ENCODE data around the gene ADAM10. TPM values are rescaled to one million over a fixed set of nuclear protein-coding genes. Genes with fewer than 3 reads are reported as not detected.

Gene ADAM10
- total RNA-seq, 1 donor from 2014 or later, result 190 TPM

- no peak for DNase-seq (ENCODE audit: low spot score in 2 of 2, unreplicated experiment in 2 of 2)
- Mint-ChIP-seq H3K4me1 (peaks cover 5% of the 10 kb centered on the region), H3K9me3 (no peaks in the 10 kb centered on the region), H3K27me3 (ENCODE audit: low read depth) (no peaks in the 10 kb centered on the region), H3K27ac (no peak overlapping the region), H3K4me3 (no peak overlapping the region), H3K36me3 (no peaks in the 10 kb centered on the region)
- TF ChIP-seq CTCF (IDR thresholded peaks at IDR 0.05; ENCODE audit: unreplicated experiment), result no peak
These were observed 5.8 kb upstream of the ADAM10 start for GRCh38 chr15:58755350-58755749.

- H3K4me3 Mint-ChIP-seq, result no peak overlapping the region
- H3K27me3 Mint-ChIP-seq (ENCODE audit: low read depth), result no peaks in the 10 kb centered on the region
- H3K36me3 Mint-ChIP-seq, result no peaks in the 10 kb centered on the region
- peaks cover 17% of the 10 kb centered on the region for H3K4me1 Mint-ChIP-seq
- H3K27ac Mint-ChIP-seq, result no peak overlapping the region
- H3K9me3 Mint-ChIP-seq, result no peaks in the 10 kb centered on the region
- DNase-seq (ENCODE audit: low spot score in 2 of 2, unreplicated experiment in 2 of 2), result no peak
- no peak for TF ChIP-seq CTCF (IDR thresholded peaks at IDR 0.05; ENCODE audit: unreplicated experiment)
These were observed 3.2 kb upstream of the ADAM10 start for GRCh38 chr15:58752716-58753115.

GRCh38 chr15:58748852-58749531 lies 515 bp downstream of the ADAM10 start:
- Mint-ChIP-seq H3K4me3 (peak overlapping the region; percentile 99), H3K27ac (peak overlapping the region; percentile 100), H3K9me3 (no peaks in the 10 kb centered on the region), H3K36me3 (no peaks in the 10 kb centered on the region), H3K4me1 (peaks cover 32% of the 10 kb centered on the region), H3K27me3 (ENCODE audit: low read depth) (no peaks in the 10 kb centered on the region)
- peak; percentile 53 to 70 for DNase-seq (ENCODE audit: low spot score in 2 of 2, unreplicated experiment in 2 of 2)
- no peak for TF ChIP-seq CTCF (IDR thresholded peaks at IDR 0.05; ENCODE audit: unreplicated experiment)

GRCh38 chr15:58748040-58748851 lies 1.3 kb downstream of the ADAM10 start:
- H3K9me3 Mint-ChIP-seq, result no peaks in the 10 kb centered on the region

GRCh38 chr15:58746174-58746573 lies 3.3 kb downstream of the ADAM10 start:
- no peak for TF ChIP-seq CTCF (IDR thresholded peaks at IDR 0.05; ENCODE audit: unreplicated experiment)
- Mint-ChIP-seq H3K4me3 (no peak overlapping the region), H3K4me1 (peaks cover 50% of the 10 kb centered on the region), H3K36me3 (no peaks in the 10 kb centered on the region), H3K27me3 (ENCODE audit: low read depth) (no peaks in the 10 kb centered on the region), H3K27ac (no peak overlapping the region), H3K9me3 (no peaks in the 10 kb centered on the region)
- DNase-seq (ENCODE audit: low spot score in 2 of 2, unreplicated experiment in 2 of 2), result no peak

More at GRCh38 chr15:58748040-58748851, 1.3 kb downstream of the ADAM10 start:
- H3K4me1 Mint-ChIP-seq, result peaks cover 34% of the 10 kb centered on the region
- H3K27ac Mint-ChIP-seq, result peak overlapping the region; percentile 100
- DNase-seq (ENCODE audit: low spot score in 2 of 2, unreplicated experiment in 2 of 2), result no peak
- no peak for TF ChIP-seq CTCF (IDR thresholded peaks at IDR 0.05; ENCODE audit: unreplicated experiment)
- H3K4me3 Mint-ChIP-seq, result peak overlapping the region; percentile 99
- H3K27me3 Mint-ChIP-seq (ENCODE audit: low read depth), result no peaks in the 10 kb centered on the region
- no peaks in the 10 kb centered on the region for H3K36me3 Mint-ChIP-seq
